ENCODE data around the gene GPC6.

The GPC6 gene

GRCh38 chr13:94400874-94401273 is 1174.3 kb downstream of the GPC6 start:
- no peak overlapping the region for H3K27ac Mint-ChIP-seq

DNA sequence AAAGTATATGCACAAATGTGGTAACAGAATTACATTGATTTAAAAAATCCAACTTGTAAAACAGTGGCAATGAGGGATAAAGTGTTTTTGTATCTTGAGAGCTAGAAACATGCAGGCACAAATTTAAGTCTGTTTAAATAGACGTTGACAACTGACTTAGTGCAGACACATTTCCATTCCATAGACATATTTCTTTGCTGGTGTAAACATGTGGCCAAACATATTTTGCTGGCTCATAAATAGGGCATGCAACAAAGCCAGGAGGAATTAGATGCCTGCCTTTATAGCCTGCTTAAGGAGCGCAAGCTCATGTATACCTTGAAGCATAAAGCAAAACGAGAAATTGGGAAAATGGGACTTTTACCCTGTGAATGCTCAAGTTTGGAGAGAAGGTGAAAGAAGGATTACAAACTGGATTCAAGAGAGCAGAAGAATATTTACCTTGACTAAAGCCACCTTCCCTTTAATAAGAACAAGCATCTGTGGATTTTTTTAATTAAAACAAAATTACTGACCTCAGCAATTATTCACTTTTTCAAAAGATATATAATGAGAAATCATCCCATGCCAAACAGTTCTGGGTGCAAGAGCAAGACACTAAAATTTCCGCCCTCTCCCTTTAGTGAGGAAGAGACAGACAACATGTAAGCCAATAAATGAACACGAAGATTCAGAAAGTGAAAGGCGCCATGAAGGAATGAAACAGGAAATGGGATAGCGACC is 1181.9 kb downstream of the GPC6 start:
- H3K4me3 Mint-ChIP-seq, result no peak overlapping the region
- no peak overlapping the region for H3K27ac Mint-ChIP-seq
- no peak for ATAC-seq
- peaks cover 24% of the 10 kb centered on the region for H3K27me3 Mint-ChIP-seq
- no peaks in the 10 kb centered on the region for H3K36me3 Mint-ChIP-seq
- no peaks in the 10 kb centered on the region for H3K4me1 Mint-ChIP-seq
- no peaks in the 10 kb centered on the region for H3K9me3 Mint-ChIP-seq

More at GRCh38 chr13:94400874-94401273, 1174.3 kb downstream of the GPC6 start:
- no peaks in the 10 kb centered on the region for H3K27me3 Mint-ChIP-seq
- no peak overlapping the region for H3K4me3 Mint-ChIP-seq
- no peaks in the 10 kb centered on the region for H3K4me1 Mint-ChIP-seq
- no peaks in the 10 kb centered on the region for H3K36me3 Mint-ChIP-seq
- peaks cover 2% of the 10 kb centered on the region for H3K9me3 Mint-ChIP-seq
- no peak for ATAC-seq

DNA sequence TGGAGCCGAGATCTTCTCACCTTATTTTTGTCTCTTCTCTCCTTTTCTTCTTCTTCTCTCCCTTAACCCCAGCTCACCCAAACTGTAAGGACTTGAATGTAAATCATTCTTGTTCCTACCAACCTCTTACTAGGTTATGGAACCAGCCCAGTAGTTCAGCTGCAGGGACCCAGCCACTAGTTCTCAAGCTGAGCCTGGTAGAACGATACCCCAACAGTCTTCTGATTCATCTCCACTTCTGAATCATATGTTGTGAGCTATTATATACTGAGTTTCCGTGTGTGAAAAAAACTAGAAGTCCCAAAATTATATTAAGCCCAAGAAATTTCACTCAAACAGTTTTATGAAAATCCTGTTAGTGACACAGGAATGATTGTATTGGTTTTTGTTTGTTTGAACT is 1185.1 kb downstream of the GPC6 start:
- Mint-ChIP-seq H3K4me1 (no peaks in the 10 kb centered on the region), H3K27me3 (peaks cover 24% of the 10 kb centered on the region), H3K9me3 (no peaks in the 10 kb centered on the region), H3K36me3 (no peaks in the 10 kb centered on the region), H3K4me3 (no peak overlapping the region), H3K27ac (no peak overlapping the region)
- no peak for ATAC-seq

DNA sequence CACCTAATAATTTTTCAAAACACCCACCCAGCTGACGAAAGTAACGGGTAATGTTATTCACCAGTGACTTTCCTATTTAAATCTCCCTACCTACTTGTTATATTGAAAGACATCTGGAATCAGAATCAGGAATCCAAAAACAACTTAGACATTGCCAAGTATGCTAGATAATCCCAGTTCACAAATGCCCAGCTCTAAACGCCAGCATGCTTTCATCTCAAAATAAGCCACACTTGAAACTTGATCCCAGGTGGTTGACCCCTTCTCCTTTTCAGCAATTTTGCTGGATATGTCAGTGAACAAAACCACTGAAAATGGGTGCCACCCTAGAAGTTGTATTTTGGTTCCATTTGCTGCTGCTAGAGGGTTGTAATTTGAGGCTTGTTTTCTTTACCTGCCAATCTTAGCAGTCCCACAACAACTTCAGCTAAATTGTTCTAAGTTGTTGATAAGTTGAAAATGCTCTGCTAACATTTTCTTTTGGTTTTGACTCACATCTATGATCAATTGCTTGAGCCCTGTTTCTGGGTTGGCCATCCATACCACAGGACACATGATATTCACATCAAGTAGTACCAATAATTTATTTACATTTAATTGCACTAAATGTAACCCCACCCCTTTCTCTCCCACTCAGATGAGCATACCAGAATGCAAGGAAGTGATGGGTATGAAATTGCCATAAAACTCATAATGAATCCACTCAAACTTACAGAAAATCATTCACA is 1186.4 kb downstream of the GPC6 start:
- Mint-ChIP-seq H3K4me3 (no peak overlapping the region), H3K27me3 (peaks cover 31% of the 10 kb centered on the region), H3K4me1 (no peaks in the 10 kb centered on the region), H3K36me3 (no peaks in the 10 kb centered on the region), H3K27ac (no peak overlapping the region), H3K9me3 (peaks cover 5% of the 10 kb centered on the region)
- no peak for ATAC-seq

DNA sequence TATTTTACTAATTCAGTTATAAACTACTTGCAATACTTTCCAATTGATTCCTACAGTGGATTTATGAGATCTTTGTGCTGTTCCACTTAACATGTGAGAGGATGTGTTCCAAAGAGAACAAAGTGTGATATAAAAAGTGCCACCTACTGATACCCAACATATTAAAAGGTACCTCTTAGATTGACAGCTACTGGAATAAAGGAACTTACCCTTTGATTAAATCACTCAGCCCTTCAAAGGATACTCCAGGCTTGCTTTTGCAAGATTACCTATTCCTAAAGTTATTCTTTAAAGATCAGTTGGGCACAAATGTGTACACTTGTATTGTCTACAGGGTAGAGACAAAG is 1187.0 kb downstream of the GPC6 start:
- peaks cover 8% of the 10 kb centered on the region for H3K9me3 Mint-ChIP-seq
- H3K4me3 Mint-ChIP-seq, result no peak overlapping the region
- peaks cover 33% of the 10 kb centered on the region for H3K27me3 Mint-ChIP-seq
- no peak overlapping the region for H3K27ac Mint-ChIP-seq
- H3K36me3 Mint-ChIP-seq, result no peaks in the 10 kb centered on the region
- peaks cover under 1% of the 10 kb centered on the region for H3K4me1 Mint-ChIP-seq
- ATAC-seq, result no peak

DNA sequence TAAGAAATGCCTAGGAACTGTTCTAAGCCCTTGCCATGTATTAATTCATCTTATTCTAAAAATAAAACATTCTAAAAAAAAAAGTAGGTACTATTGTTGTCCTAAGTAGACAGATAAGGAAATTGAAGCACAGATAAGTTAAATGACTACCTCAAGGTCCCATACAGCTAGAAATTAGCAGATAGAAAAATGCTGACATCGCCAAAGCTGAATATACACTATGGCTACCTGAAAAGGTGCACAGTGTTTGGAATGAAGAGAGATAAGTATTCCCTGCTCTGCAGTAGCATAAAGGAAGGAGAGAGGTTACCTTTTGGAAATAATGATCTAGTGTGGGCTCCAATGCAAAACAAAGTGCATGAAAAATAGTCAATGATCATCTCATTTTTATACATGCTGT is 1187.5 kb downstream of the GPC6 start:
- no peak overlapping the region for H3K4me3 Mint-ChIP-seq
- peaks cover 9% of the 10 kb centered on the region for H3K9me3 Mint-ChIP-seq
- H3K4me1 Mint-ChIP-seq, result peaks cover 6% of the 10 kb centered on the region
- no peaks in the 10 kb centered on the region for H3K36me3 Mint-ChIP-seq
- no peak overlapping the region for H3K27ac Mint-ChIP-seq
- ATAC-seq, result no peak
- H3K27me3 Mint-ChIP-seq, result peaks cover 34% of the 10 kb centered on the region

DNA sequence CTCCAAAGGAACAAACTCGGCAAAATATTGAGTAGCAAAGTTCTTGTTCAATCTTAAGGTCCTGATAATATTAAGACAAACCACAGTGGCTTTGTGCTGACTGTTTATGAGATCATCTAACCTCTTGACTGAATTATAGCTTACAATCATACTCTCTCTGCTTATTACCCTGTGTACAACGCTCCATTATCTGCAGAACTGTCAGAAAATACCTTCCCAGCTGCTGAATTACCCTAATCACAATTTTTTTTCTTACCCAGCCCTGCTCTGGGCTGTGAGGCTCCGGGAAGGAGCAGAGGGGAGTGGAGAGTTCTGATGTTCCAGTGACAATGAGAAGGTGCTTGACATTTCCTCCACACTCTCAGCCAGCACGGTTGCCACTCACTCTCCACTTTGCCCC is 1188.1 kb downstream of the GPC6 start:
- Mint-ChIP-seq H3K4me3 (no peak overlapping the region), H3K9me3 (peaks cover 9% of the 10 kb centered on the region), H3K4me1 (peaks cover 10% of the 10 kb centered on the region), H3K27ac (no peak overlapping the region), H3K27me3 (peaks cover 36% of the 10 kb centered on the region), H3K36me3 (no peaks in the 10 kb centered on the region)
- ATAC-seq, result no peak

DNA sequence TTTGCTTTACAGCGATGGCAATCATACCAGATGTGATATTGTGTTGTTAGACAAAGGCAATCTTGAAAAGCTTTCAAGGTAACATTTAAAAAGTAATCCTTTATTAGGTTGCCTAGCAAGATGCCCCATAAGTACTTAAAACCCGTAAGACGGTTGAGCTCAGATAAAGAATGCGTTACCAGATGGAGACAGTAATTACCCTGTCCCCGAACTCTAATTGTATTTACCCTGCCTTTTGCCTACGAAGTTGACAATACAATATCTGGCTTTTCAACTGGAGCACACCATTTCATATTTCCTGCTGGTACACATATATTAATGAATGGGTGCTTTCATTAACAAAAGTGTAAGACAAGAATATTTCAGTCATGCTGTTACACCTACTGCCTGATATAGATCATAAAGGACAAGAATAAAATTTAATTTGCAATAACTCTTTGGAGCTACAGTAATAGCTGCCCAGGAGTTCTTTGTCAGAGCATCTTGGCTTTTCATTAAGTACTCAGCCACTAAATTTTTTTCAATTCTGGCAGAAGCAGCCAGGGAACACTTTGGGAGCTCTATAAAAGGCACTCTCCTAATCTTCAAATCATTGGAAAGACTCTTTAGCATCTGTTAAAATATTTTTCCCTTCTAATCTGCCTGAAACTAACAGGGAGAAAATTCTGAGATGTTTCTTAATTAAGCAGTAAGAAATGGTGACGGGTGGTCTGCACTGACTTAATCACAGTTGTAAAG is 1189.1 kb downstream of the GPC6 start:
- no peaks in the 10 kb centered on the region for H3K36me3 Mint-ChIP-seq
- no peak overlapping the region for H3K4me3 Mint-ChIP-seq
- no peak for ATAC-seq
- peaks cover 12% of the 10 kb centered on the region for H3K9me3 Mint-ChIP-seq
- peaks cover 46% of the 10 kb centered on the region for H3K27me3 Mint-ChIP-seq
- no peak overlapping the region for H3K27ac Mint-ChIP-seq
- H3K4me1 Mint-ChIP-seq, result peaks cover 10% of the 10 kb centered on the region

DNA sequence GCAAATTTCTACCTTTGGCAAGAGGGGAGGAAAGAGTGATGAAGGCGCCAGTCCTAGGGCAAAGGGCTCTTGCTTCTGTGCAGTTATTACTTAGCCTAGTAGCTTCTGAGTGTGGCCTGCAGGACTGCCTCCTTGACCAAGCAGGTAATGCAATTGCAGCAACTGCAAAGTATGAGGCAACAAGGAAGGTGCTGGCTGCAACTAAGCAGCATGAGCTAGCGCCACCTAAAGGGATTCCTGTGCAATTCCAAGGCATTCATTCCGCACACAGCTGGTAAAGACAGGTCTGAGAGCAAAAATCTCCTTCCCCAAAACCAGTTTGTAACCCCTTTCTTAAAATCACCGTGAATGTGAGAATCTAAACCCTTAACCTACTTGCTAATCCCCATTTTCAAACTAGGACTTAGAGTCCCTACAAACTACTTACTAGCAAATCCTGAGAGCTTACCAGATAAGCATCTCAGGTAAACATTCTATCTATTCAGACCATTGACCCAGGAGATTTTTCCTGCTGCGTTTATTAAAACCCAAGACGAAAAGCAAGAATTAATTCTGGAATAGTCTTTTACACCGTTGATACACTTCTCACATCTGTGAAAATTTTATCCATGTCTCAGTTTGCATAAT is 1190.0 kb downstream of the GPC6 start:
- Mint-ChIP-seq H3K27ac (no peak overlapping the region), H3K27me3 (peaks cover 47% of the 10 kb centered on the region), H3K36me3 (no peaks in the 10 kb centered on the region), H3K4me3 (no peak overlapping the region), H3K9me3 (peaks cover 13% of the 10 kb centered on the region), H3K4me1 (peaks cover 10% of the 10 kb centered on the region)
- ATAC-seq, result no peak

GRCh38 chr13:94417294-94417693 is 1190.7 kb downstream of the GPC6 start:
- ATAC-seq, result no peak
- Mint-ChIP-seq H3K9me3 (peaks cover 15% of the 10 kb centered on the region), H3K4me3 (no peak overlapping the region), H3K27me3 (peaks cover 40% of the 10 kb centered on the region), H3K36me3 (no peaks in the 10 kb centered on the region), H3K4me1 (peaks cover 10% of the 10 kb centered on the region), H3K27ac (no peak overlapping the region)

DNA sequence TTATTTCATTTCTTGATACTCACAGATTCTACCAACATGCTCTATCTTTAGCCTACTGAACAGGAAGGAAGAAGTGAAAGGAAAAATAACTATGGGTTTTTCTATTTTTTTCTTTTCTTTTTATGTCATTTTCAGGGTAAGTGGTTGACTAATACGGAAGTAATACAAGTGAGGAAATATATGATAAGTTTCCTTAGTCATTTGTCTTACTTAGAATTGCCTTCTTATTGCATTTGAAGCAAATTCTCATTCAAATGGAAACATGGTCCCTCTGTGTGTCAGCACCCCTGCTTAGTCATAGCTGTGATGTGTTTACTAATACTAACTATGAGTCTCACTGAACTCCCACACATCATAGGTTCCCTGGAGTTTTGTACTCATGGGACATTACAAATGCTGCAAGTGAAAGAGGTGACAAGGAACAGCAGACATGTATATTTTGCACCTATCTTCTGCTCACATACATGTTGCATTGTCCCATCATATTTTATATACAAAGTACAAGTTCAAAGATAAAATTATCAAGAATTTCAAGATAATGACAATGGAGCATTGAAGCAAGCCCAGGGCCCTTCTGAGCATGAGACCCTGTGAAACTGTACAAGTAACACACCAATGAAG is 1192.8 kb downstream of the GPC6 start:
- Mint-ChIP-seq H3K27ac (no peak overlapping the region), H3K27me3 (peaks cover 36% of the 10 kb centered on the region), H3K4me3 (no peak overlapping the region), H3K9me3 (peaks cover 15% of the 10 kb centered on the region), H3K4me1 (peaks cover 10% of the 10 kb centered on the region), H3K36me3 (no peaks in the 10 kb centered on the region)
- no peak for ATAC-seq

DNA sequence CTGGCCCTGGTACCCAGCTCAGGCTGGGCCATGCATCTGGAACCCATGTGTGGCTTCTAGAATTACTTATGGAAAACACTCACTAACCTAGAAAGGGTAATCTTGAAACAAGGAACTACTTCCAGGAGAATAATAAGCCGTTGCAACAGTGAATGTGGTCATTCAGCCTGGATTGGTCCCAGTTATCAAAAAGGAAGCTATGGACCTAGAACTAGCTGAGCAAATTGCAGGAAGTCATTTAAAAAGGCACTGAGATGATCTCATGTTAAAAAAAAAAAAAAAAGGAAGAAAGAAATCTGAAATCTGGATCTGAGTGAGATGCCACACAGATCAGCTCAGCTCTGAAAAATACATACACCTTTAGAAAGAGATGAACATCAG is 1193.3 kb downstream of the GPC6 start:
- Mint-ChIP-seq H3K4me1 (peaks cover 10% of the 10 kb centered on the region), H3K4me3 (no peak overlapping the region), H3K36me3 (no peaks in the 10 kb centered on the region), H3K27me3 (peaks cover 42% of the 10 kb centered on the region), H3K27ac (no peak overlapping the region), H3K9me3 (peaks cover 15% of the 10 kb centered on the region)
- ATAC-seq, result no peak

DNA sequence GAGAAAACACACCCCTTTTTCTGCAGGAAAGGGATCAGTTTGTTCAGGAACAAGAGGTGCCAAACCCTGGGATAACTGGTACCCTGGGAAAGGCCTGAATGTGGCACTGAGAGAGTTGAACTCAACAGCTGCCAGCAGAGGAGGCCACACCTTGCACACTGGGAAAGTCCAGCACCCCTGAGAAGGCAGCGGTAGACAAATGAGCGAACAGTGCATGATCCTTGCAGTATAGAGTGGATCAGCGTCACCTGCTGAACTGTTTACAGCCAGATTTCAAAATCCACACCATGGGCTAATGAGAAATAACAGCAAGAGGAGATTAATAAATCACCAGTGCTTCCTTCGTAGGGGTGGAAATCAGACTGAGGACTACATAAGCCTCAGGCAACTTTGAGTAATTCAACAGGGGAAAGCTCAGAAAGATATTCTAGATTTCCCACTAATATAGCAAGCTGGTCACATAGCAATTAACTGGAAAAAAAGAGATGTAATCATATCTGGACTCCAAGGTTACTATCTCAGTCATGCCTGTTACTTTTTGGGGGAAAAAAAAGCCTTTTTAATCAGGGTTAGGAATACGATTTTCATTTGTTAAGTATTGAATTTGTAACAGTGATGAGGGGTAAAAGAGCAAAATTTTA is 1200.8 kb downstream of the GPC6 start:
- no peak for ATAC-seq
- Mint-ChIP-seq H3K4me1 (no peaks in the 10 kb centered on the region), H3K27me3 (peaks cover 18% of the 10 kb centered on the region), H3K36me3 (no peaks in the 10 kb centered on the region), H3K9me3 (no peaks in the 10 kb centered on the region), H3K27ac (no peak overlapping the region), H3K4me3 (no peak overlapping the region)

GRCh38 chr13:94431574-94431973 is 1205.0 kb downstream of the GPC6 start:
- Mint-ChIP-seq H3K27ac (no peak overlapping the region), H3K4me1 (peaks cover 9% of the 10 kb centered on the region), H3K4me3 (no peak overlapping the region), H3K36me3 (no peaks in the 10 kb centered on the region), H3K9me3 (no peaks in the 10 kb centered on the region), H3K27me3 (no peaks in the 10 kb centered on the region)
- ATAC-seq, result no peak

DNA sequence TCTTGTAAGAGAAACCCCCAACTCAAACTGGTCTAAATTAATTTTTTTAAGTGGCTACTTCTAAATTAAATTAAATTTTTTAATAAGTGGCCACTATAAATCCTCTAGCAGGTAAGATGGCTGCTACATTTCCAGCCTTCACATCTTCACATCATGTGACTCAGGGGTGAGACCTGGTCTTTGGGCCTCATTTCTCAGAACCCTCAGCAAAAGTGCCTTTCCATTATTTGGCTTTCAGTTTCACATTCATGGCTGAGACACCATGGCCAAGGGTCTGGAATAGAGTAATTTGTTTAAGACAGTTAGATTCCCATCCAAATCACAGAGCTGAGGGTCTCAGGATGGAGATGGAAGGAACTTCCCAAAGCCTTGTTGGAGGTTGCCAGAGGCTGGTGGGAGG is 1205.4 kb downstream of the GPC6 start:
- no peak for ATAC-seq
- no peak overlapping the region for H3K27ac Mint-ChIP-seq
- H3K27me3 Mint-ChIP-seq, result no peaks in the 10 kb centered on the region
- no peaks in the 10 kb centered on the region for H3K36me3 Mint-ChIP-seq
- no peaks in the 10 kb centered on the region for H3K9me3 Mint-ChIP-seq
- H3K4me1 Mint-ChIP-seq, result peaks cover 9% of the 10 kb centered on the region
- H3K4me3 Mint-ChIP-seq, result no peak overlapping the region
